ENCODE data around the gene SRPK3. TPM values are rescaled to one million over a fixed set of nuclear protein-coding genes. Genes with fewer than 3 reads are reported as not detected.

The SRPK3 gene
- polyA plus RNA-seq, 2 of the 4 experiments (the other 2 are of a cell fraction): 0.03 TPM; not detected in 1

DNA sequence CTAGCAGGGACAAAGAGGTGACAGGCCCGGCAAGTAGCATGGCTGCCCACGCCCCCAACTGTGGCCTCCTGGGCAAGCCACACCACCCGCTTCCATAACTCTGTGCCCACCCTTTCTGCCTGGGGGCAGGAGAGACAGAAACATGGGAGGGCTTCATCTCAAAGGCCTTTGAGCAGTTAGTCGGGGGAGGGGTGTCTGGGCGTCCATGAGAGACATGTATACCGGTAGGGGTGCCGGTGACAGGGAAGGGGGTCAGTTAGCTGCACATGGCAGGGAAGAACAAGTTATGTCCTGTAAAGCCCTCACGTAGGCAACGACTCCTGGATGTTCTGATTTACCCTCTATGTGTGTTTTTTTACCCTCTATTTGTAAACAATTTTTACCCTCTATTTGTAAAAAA is 40.2 kb downstream of the SRPK3 start:
- Histone ChIP-seq H3K4me3 (no peak overlapping the region), H3K9me3 (no peaks in the 10 kb centered on the region), H3K4me1 (no peaks in the 10 kb centered on the region; the same call in 2 of the 3 replicates), H3K4me2 (no peak overlapping the region), H3K27ac (no peak overlapping the region)
- 84% methylated on average over 8 of the region's 9 CpGs for WGBS (ENCODE audit: missing lambda C conversion rate)
- ChIA-PET CTCF (no interaction called here), POLR2A (no interaction called here)
- TF ChIP-seq MAFK (IDR thresholded peaks at IDR 0.05; ENCODE audit: partially characterized antibody) (no peak), ZFP36 (IDR thresholded peaks at IDR 0.05; ENCODE audit: borderline replicate concordance, partially characterized antibody) (no peak), FOSL2 (IDR thresholded peaks at IDR 0.05) (no peak), FOSL2 (CRISPR knock-in tag; IDR thresholded peaks at IDR 0.05) (no peak), GATA3 (IDR thresholded peaks at IDR 0.05; ENCODE audit: borderline replicate concordance) (no peak), CHD4 (IDR thresholded peaks at IDR 0.05; ENCODE audit: borderline replicate concordance) (no peak), RNF2 (IDR thresholded peaks at IDR 0.05; ENCODE audit: borderline replicate concordance, low read depth) (no peak)
- DNase-seq (ENCODE audit: low read depth in 1 of 2, low spot score in 1 of 2) (no peak), ATAC-seq (no peak), FAIRE-seq (no peak)

DNA sequence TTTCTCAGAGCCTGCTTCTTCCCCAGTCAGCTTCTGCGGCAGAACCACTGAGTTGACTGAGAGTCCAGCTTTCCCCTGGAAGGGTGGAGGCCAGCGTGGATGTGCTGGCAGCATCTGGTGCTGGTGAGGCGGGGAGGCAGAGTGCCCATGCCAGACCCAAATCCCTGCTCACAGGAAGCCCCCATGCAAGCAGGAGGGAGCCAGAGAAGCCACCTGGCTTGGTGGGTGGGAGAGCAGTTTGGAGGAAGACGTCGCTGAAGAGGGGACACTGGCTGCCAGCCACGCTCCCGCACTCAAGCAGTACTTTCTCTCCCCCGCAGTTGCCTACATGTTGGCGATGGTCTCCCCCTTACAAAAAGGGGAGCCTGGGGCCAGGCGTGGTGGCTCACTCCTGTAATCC is 43.5 kb downstream of the SRPK3 start:
- 70% methylated on average over 6 of the region's 10 CpGs for WGBS (ENCODE audit: missing lambda C conversion rate)
- CTCF ChIA-PET: interaction anchor here (1.2 kb wide), 1 partner anchor 13 kb away, joined by 4 read pairs; no protein-coding TSS in a partner anchor
- DNase-seq (ENCODE audit: low read depth in 1 of 2, low spot score in 1 of 2) (no peak), FAIRE-seq (no peak), ATAC-seq (no peak)
- Histone ChIP-seq H3K4me2 (no peak overlapping the region), H3K9me3 (no peaks in the 10 kb centered on the region), H3K4me1 (peaks cover 1% of the 10 kb centered on the region; the same call in 1 of the 3 replicates), H3K27ac (no peak overlapping the region), H3K4me3 (no peak overlapping the region)
- TF ChIP-seq HOXA7 (CRISPR knock-in tag; IDR thresholded peaks at IDR 0.05) (no peak), RNF2 (IDR thresholded peaks at IDR 0.05; ENCODE audit: borderline replicate concordance, low read depth) (no peak), EHMT2 (IDR thresholded peaks at IDR 0.05; ENCODE audit: low read depth) (no peak), TFCP2L1 (CRISPR knock-in tag; IDR thresholded peaks at IDR 0.05) (no peak), NR3C1 (IDR thresholded peaks at IDR 0.05) (no peak), CEBPB (IDR thresholded peaks at IDR 0.05) (no peak), POLR2A (IDR thresholded peaks at IDR 0.05; ENCODE audit: low read length) (no peak), FOSL2 (IDR thresholded peaks at IDR 0.05) (no peak), FOSL2 (CRISPR knock-in tag; IDR thresholded peaks at IDR 0.05) (no peak), CHD2 (IDR thresholded peaks at IDR 0.05; ENCODE audit: low read length, partially characterized antibody) (no peak), HOXB13 (CRISPR knock-in tag; IDR thresholded peaks at IDR 0.05; ENCODE audit: low read depth) (no peak), JUNB (IDR thresholded peaks at IDR 0.05) (no peak), KDM1A (IDR thresholded peaks at IDR 0.05; ENCODE audit: low read depth) (no peak), MAZ (IDR thresholded peaks at IDR 0.05; ENCODE audit: borderline replicate concordance, low read depth, low read length) (no peak), ZC3H11A (IDR thresholded peaks at IDR 0.05) (no peak), FOXS1 (CRISPR knock-in tag; IDR thresholded peaks at IDR 0.05) (no peak), EP300 (IDR thresholded peaks at IDR 0.05) (no peak)
- TF ChIP-seq, protein P1, sequence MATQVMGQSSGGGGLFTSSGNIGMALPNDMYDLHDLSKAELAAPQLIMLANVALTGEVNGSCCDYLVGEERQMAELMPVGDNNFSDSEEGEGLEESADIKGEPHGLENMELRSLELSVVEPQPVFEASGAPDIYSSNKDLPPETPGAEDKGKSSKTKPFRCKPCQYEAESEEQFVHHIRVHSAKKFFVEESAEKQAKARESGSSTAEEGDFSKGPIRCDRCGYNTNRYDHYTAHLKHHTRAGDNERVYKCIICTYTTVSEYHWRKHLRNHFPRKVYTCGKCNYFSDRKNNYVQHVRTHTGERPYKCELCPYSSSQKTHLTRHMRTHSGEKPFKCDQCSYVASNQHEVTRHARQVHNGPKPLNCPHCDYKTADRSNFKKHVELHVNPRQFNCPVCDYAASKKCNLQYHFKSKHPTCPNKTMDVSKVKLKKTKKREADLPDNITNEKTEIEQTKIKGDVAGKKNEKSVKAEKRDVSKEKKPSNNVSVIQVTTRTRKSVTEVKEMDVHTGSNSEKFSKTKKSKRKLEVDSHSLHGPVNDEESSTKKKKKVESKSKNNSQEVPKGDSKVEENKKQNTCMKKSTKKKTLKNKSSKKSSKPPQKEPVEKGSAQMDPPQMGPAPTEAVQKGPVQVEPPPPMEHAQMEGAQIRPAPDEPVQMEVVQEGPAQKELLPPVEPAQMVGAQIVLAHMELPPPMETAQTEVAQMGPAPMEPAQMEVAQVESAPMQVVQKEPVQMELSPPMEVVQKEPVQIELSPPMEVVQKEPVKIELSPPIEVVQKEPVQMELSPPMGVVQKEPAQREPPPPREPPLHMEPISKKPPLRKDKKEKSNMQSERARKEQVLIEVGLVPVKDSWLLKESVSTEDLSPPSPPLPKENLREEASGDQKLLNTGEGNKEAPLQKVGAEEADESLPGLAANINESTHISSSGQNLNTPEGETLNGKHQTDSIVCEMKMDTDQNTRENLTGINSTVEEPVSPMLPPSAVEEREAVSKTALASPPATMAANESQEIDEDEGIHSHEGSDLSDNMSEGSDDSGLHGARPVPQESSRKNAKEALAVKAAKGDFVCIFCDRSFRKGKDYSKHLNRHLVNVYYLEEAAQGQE (IDR thresholded peaks at IDR 0.05): no peak
- POLR2A ChIA-PET: no interaction called here

DNA sequence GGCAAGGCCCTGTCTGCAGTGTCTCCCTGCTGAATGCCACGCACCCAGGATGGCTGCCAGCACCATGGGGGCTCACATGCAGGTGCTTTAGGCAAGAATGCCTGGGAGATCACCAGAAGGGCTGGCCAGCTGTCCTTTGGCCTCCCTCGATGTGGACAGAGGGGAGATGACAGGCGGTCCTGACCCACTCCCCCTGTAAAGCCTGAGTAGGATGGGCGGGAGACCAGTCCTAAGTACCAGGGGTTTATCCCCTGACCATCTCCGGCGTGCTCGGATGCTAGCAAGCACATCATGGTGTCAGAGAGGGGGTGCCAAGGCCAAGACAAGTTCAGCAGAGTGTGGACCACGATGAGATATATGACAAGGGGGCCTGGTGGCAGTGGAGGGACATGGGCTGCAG is 44.2 kb downstream of the SRPK3 start:
- no peaks in the 10 kb centered on the region for H3K9me3 ChIP-seq
- H3K27ac ChIP-seq: no peak overlapping the region
- ChIA-PET POLR2A (no interaction called here), CTCF (interaction anchor here (0.8 to 1.0 kb wide), 2 partner anchors 8 to 10 kb away, joined by 3 read pairs; no protein-coding TSS in a partner anchor)
- no peak for DNase-seq (ENCODE audit: low read depth in 1 of 2, low spot score in 1 of 2)
- no peak overlapping the region for H3K4me2 ChIP-seq
- H3K4me3 ChIP-seq: no peak overlapping the region
- FAIRE-seq: no peak
- no peak for ATAC-seq
- TF ChIP-seq FOSB (CRISPR knock-in tag; IDR thresholded peaks at IDR 0.05): no peak
- TF ChIP-seq, protein P2, sequence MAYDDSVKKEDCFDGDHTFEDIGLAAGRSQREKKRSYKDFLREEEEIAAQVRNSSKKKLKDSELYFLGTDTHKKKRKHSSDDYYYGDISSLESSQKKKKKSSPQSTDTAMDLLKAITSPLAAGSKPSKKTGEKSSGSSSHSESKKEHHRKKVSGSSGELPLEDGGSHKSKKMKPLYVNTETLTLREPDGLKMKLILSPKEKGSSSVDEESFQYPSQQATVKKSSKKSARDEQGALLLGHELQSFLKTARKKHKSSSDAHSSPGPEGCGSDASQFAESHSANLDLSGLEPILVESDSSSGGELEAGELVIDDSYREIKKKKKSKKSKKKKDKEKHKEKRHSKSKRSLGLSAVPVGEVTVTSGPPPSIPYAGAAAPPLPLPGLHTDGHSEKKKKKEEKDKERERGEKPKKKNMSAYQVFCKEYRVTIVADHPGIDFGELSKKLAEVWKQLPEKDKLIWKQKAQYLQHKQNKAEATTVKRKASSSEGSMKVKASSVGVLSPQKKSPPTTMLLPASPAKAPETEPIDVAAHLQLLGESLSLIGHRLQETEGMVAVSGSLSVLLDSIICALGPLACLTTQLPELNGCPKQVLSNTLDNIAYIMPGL (CRISPR knock-in tag; IDR thresholded peaks at IDR 0.05; ENCODE audit: borderline replicate concordance): no peak
- TF ChIP-seq HDAC2 (IDR thresholded peaks at IDR 0.05): no peak
- TF ChIP-seq KDM1A (IDR thresholded peaks at IDR 0.05; ENCODE audit: low read depth): no peak
- TF ChIP-seq, protein P3, sequence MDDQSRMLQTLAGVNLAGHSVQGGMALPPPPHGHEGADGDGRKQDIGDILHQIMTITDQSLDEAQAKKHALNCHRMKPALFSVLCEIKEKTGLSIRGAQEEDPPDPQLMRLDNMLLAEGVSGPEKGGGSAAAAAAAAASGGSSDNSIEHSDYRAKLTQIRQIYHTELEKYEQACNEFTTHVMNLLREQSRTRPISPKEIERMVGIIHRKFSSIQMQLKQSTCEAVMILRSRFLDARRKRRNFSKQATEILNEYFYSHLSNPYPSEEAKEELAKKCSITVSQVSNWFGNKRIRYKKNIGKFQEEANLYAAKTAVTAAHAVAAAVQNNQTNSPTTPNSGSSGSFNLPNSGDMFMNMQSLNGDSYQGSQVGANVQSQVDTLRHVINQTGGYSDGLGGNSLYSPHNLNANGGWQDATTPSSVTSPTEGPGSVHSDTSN (IDR thresholded peaks at IDR 0.05): no peak
- TF ChIP-seq HEYL (CRISPR knock-in tag; IDR thresholded peaks at IDR 0.05): no peak
- no peak for TF ChIP-seq EP300 (IDR thresholded peaks at IDR 0.05)
- no peak for TF ChIP-seq ZNF302 (CRISPR knock-in tag; IDR thresholded peaks at IDR 0.05)
- no peak for TF ChIP-seq KDM5A (IDR thresholded peaks at IDR 0.05)
- 63% methylated on average over 6 of the region's 8 CpGs for WGBS (ENCODE audit: missing lambda C conversion rate)
- H3K4me1 ChIP-seq: 0 out of 3 replicates have a peak, but pooled peaks cover 8% of the 10 kb centered on the region
